A549 treated with RU486 at 1 μM for 4 hours (cell line): ENCODE data around the gene PMEL. TPM values are rescaled to one million over a fixed set of nuclear protein-coding genes. Genes with fewer than 3 reads are reported as not detected.

Experiments
- total RNA-seq: library from RNA; stranded (reverse); fragments of 200-300 nt; extraction: Qiagen RNA extraction; gene quantifications from 5 replicates; pipeline ENCODE4 v1.2.3, GENCODE V29; 2022; ENCODE audit warnings: low read depth

Gene PMEL
- 0.75 to 1.4 TPM (median 0.87 TPM) in 5 replicates for total RNA-seq

GRCh38 chr12:55965941-55966407 is at the start of gene PMEL:
Gene PMEL, minus strand, starts transcription at chr12:55966042. Its CDS starts 31 bp downstream, at chr12:55966011.

GRCh38 chr12:55996715-55997534 is 31.1 kb upstream of the PMEL start, which contains the start of gene SUOX:
Gene SUOX, plus strand, starts transcription at chr12:55997276. Its CDS starts 4,946 bp downstream, at chr12:56002222.

GRCh38 chr12:55973599-55974307 is 7.9 kb upstream of the PMEL start, which contains the start of gene RAB5B:
Gene RAB5B, plus strand, starts transcription at chr12:55974078. Its CDS starts 12,883 bp downstream, at chr12:55986961.

GRCh38 chr12:55966408-55967281 is 803 bp upstream of the PMEL start, which contains the start of gene CDK2:
Gene CDK2, plus strand, starts transcription at chr12:55966830. Its CDS starts 179 bp downstream, at chr12:55967009.

GRCh38 chr12:55930771-55931316 is 35.0 kb downstream of the PMEL start, which contains the start of gene DGKA:
Gene DGKA, plus strand, starts transcription at chr12:55931162. Its CDS starts 5,342 bp downstream, at chr12:55936504.

GRCh38 chr12:55927588-55928502 is 38.0 kb downstream of the PMEL start, which contains the start of gene PYM1:
Gene PYM1, minus strand, starts transcription at chr12:55927894. Its CDS starts 133 bp downstream, at chr12:55927761.

Other genes starting within 250 kb of the PMEL start
- 116 to 167 TPM (median 145 TPM) in 5 replicates for gene BLOC1S1, start 250.0 kb downstream of the PMEL start, total RNA-seq
- 1.7 to 3.1 TPM (median 2.2 TPM) in 5 replicates for gene RDH5, start 245.6 kb downstream of the PMEL start, total RNA-seq
- 695 to 804 TPM (median 704 TPM) in 5 replicates for gene CD63, start 237.0 kb downstream of the PMEL start, total RNA-seq
- gene GDF11, start 222.9 kb downstream of the PMEL start, total RNA-seq, result 1.9 to 5.1 TPM (median 4.1 TPM) in 5 replicates
- 87.8 to 151 TPM (median 101 TPM) in 5 replicates for gene SARNP, start 148.3 kb downstream of the PMEL start, total RNA-seq
- gene ORMDL2, start 148.0 kb downstream of the PMEL start, total RNA-seq, result 73.6 to 116 TPM (median 95.7 TPM) in 5 replicates
- 17.3 to 22.8 TPM (median 21.6 TPM) in 5 replicates for gene DNAJC14, start 136.5 kb downstream of the PMEL start, total RNA-seq
- 0.13 to 4.5 TPM (median 0.17 TPM) in 5 replicates for gene MMP19, start 123.1 kb downstream of the PMEL start, total RNA-seq
- gene PYM1, start 38.1 kb downstream of the PMEL start, total RNA-seq, result 35.9 to 40.2 TPM (median 38.8 TPM) in 5 replicates
- 16.5 to 20.0 TPM (median 19.3 TPM) in 5 replicates for gene DGKA, start 34.9 kb downstream of the PMEL start, total RNA-seq
- 55.0 to 59.1 TPM (median 57.1 TPM) in 5 replicates for gene CDK2, start 788 bp upstream of the PMEL start, total RNA-seq
- 23.6 to 34.7 TPM (median 34.3 TPM) in 5 replicates for gene RAB5B, start 8.0 kb upstream of the PMEL start, total RNA-seq
- 7.0 to 9.4 TPM (median 8.1 TPM) in 5 replicates for gene SUOX, start 31.2 kb upstream of the PMEL start, total RNA-seq
- 1.8 to 3.4 TPM (median 2.4 TPM) in 5 replicates for gene IKZF4, start 55.0 kb upstream of the PMEL start, total RNA-seq
- 641 to 1,011 TPM (median 739 TPM) in 5 replicates for gene RPS26, start 75.9 kb upstream of the PMEL start, total RNA-seq
- 1.1 to 2.8 TPM (median 1.7 TPM) in 5 replicates for gene ERBB3, start 114.1 kb upstream of the PMEL start, total RNA-seq
- 293 to 379 TPM (median 323 TPM) in 5 replicates for gene PA2G4, start 138.5 kb upstream of the PMEL start, total RNA-seq
- gene RPL41, start 150.6 kb upstream of the PMEL start, total RNA-seq, result 5,266 to 6,618 TPM (median 5,546 TPM) in 5 replicates
- 2.4 to 3.7 TPM (median 2.8 TPM) in 5 replicates for gene ZC3H10, start 152.2 kb upstream of the PMEL start, total RNA-seq
- 59.0 to 74.9 TPM (median 65.7 TPM) in 5 replicates for gene ESYT1, start 162.2 kb upstream of the PMEL start, total RNA-seq
- 71.8 to 84.7 TPM (median 75.8 TPM) in 5 replicates for gene MYL6B, start 186.5 kb upstream of the PMEL start, total RNA-seq
- 2,092 to 2,946 TPM (median 2,208 TPM) in 5 replicates for gene MYL6, start 192.3 kb upstream of the PMEL start, total RNA-seq
- 30.7 to 37.5 TPM (median 36.2 TPM) in 5 replicates for gene SMARCC2, start 223.4 kb upstream of the PMEL start, total RNA-seq